Activated naive CD8-positive, alpha-beta T cell treated with anti-CD3 and anti-CD28 coated beads, Interleukin-2, amount 10 ng/mL, durations not matched to agents 7 days and 5 days (primary cell): ENCODE results near the gene ANXA4. TPM values are rescaled to one million over a fixed set of nuclear protein-coding genes. Genes with fewer than 3 reads are reported as not detected.
A peak's percentile ranks its signal among the peaks of the same experiment; 100 is the strongest.
"Not testable (repeated sequence)": the region's sequence is repeated elsewhere in the genome, so short reads cannot be mapped to it uniquely, and the experiment has no call there.

Experiments used
- ATAC-seq: fragments of 150-1000 bp; cut with Tn5 transposase; one replicate; pipeline ENCODE4 v1.10.0; 2021; ENCODE audit warnings: low read depth, moderate library complexity
- POLR2A ChIA-PET: fragments of 350-600 bp; sonication (Branson Sonifier 250); formaldehyde crosslinking; loops from one replicate; lab custom pipeline; 2021; ENCODE audit warnings: antibody characterized with exemption; lab: Charles Lee
- DNase-seq: peaks from one replicate; pipeline ENCODE4 v3.0.0; 2021
- H3K27ac Mint-ChIP-seq: one replicate; pipeline ENCODE4 v1.8.0; 2022; ENCODE audit warnings: mild to moderate bottlenecking, mixed read lengths
- H3K27me3 Mint-ChIP-seq: one replicate; pipeline ENCODE4 v1.8.0; 2022; ENCODE audit warnings: mild to moderate bottlenecking, moderate library complexity, mixed read lengths
- H3K36me3 Mint-ChIP-seq: one replicate; pipeline ENCODE4 v1.8.0; 2021; ENCODE audit warnings: mild to moderate bottlenecking, mixed read lengths
- H3K4me1 Mint-ChIP-seq: one replicate; pipeline ENCODE4 v1.8.0; 2021; ENCODE audit warnings: mixed read lengths
- H3K4me3 Mint-ChIP-seq: one replicate; pipeline ENCODE4 v1.8.0; 2022; ENCODE audit warnings: mild to moderate bottlenecking, moderate library complexity, mixed read lengths
- H3K9me3 Mint-ChIP-seq: one replicate; pipeline ENCODE4 v1.8.0; 2021; ENCODE audit warnings: mixed read lengths
- total RNA-seq, 2 experiments: library from RNA; stranded (reverse); gene quantifications; one replicate each; pipeline ENCODE4 v1.2.3, GENCODE V29; 2021

ANXA4 gene
- total RNA-seq, 2 experiments from 2014 or later: 40.9 to 41.2 TPM

- POLR2A ChIA-PET: interaction anchor here (0.7 to 1.5 kb wide), 3 partner anchors 12 to 509 kb away, joined by 3 to 9 read pairs (median 4); no protein-coding TSS in a partner anchor
- Mint-ChIP-seq H3K4me1 (peaks cover 4% of the 10 kb centered on the region), H3K36me3 (peaks cover 20% of the 10 kb centered on the region), H3K4me3 (no peak overlapping the region), H3K9me3 (no peaks in the 10 kb centered on the region), H3K27me3 (no peaks in the 10 kb centered on the region), H3K27ac (no peak overlapping the region)
- DNase-seq (no peak), ATAC-seq (peak; percentile 60)
These were observed 75.1 kb downstream of the ANXA4 start for GRCh38 chr2:69816923-69817542.

DNA sequence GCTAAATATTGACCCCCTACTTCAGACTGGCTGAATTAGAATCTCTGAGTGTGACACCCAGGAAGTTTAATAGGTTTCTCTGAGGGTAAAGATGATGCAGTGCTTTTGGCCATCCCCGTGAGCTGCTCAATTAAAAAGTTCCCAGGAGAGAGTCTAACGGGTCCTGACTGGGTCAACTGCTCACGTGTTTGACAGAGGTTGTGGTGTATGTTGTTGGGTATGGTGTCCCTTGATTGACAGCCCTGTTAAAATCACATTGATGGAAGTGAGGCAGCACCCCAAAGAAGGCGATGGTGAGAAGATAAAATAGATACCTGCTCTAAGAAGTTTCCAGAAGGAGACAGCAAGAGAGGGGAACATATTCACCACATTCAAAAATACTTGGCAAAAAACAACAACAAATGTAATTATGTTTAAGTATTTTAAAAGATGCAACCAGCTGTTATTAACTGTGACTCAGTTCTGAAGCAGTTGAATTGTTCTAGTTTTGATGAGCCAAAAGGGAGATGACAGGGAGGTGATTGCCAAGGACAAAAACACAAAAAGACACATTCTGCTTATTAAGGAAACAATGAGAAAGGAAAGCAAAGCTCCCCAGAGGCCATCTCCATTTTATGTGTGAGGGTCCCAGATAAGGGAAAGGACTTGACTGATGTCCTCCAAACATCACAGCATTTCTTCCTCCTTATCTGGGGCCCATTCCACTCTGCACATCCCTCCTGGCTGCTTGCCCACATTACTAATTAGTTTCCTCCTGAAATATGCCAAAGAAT is 76.0 kb downstream of the ANXA4 start:
- POLR2A ChIA-PET: no interaction called here
- no peak for DNase-seq
- no peaks in the 10 kb centered on the region for H3K27me3 Mint-ChIP-seq
- no peak overlapping the region for H3K27ac Mint-ChIP-seq
- H3K36me3 Mint-ChIP-seq: peaks cover 20% of the 10 kb centered on the region
- H3K4me3 Mint-ChIP-seq: no peak overlapping the region
- no peaks in the 10 kb centered on the region for H3K9me3 Mint-ChIP-seq
- no peak for ATAC-seq
- peaks cover 4% of the 10 kb centered on the region for H3K4me1 Mint-ChIP-seq

- POLR2A ChIA-PET: interaction anchor here (0.6 to 1.6 kb wide), 8 partner anchors 26 to 466 kb away, joined by 3 to 6 read pairs (median 4); partner anchors contain the start of gene SNRPG
- Mint-ChIP-seq H3K9me3 (no peaks in the 10 kb centered on the region), H3K36me3 (peaks cover 9% of the 10 kb centered on the region), H3K27me3 (no peaks in the 10 kb centered on the region), H3K4me3 (peak overlapping the region; percentile 89), H3K4me1 (peaks cover 37% of the 10 kb centered on the region), H3K27ac (peak overlapping the region; percentile 96)
- ATAC-seq: no peak
- no peak for DNase-seq
These were observed 86.0 kb downstream of the ANXA4 start for GRCh38 chr2:69827796-69828540.

GRCh38 chr2:69828938-69829255 is 87.0 kb downstream of the ANXA4 start:
- Mint-ChIP-seq H3K27ac (peak overlapping the region; percentile 96), H3K9me3 (no peaks in the 10 kb centered on the region)

DNA sequence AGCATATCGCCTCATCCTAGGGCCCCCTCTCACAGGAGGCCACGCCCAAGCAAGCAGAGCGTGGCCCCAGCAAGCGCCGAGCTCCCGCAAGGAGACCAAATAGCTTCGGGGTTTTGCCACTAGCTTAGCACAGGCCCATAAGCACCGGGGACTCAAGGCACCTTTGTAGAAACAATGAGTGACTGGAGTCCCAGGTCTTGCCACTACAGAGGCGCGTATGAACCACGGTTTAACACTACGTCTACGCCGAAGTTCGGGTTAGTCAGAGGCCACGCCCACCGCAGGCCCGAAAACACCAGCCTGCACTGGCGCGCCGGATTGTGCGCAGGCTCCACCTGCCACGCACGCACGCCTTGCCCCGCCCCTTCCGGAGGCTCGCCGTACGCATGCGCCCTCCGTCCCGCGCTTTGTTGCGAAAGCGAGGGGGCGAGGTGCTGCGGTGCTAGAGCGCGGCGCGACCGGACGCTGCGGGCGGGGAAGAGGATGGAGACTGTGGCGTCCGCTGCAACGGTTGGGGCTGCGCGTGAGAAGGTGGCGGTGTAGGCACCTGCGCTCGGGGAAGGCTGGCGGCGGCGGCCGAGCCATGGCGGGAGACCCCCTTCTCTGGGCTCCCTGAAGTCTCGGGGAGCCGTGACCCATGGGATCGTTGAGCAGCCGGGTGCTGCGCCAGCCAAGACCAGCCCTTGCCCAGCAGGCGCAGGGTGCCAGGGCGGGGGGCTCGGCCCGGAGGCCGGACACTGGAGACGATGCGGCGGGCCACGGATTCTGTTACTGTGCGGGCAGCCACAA is 87.5 kb downstream of the ANXA4 start, which contains the start of gene GMCL1:
Gene GMCL1 (plus strand): TSS at position 405 of the 789 bp plus-strand sequence. CDS start 233 bp downstream, at position 638.
- Mint-ChIP-seq H3K27ac (peak within 1 kb of the TSS; percentile 96), H3K4me3 (peak within 1 kb of the TSS; percentile 89), H3K9me3 (no peaks in the 10 kb centered on the region), H3K4me1 (peaks cover 49% of the 10 kb centered on the region), H3K27me3 (no peaks in the 10 kb centered on the region), H3K36me3 (peaks cover 18% of the 10 kb centered on the region)
- DNase-seq (peak; percentile 100), ATAC-seq (peak; percentile 94)
- POLR2A ChIA-PET: interaction anchor here (0.6 to 1.6 kb wide), 10 partner anchors 13 to 463 kb away, joined by 3 to 5 read pairs (median 3); partner anchors contain the start of genes ANXA4, NFU1 and SNRNP27

More at GRCh38 chr2:69828938-69829255, 87.0 kb downstream of the ANXA4 start:
- ATAC-seq (no peak), DNase-seq (no peak)
- no peaks in the 10 kb centered on the region for H3K27me3 Mint-ChIP-seq
- POLR2A ChIA-PET: interaction anchor here (0.6 to 1.6 kb wide), 11 partner anchors 12 to 464 kb away, joined by 3 to 5 read pairs (median 3); partner anchors contain the start of genes ANXA4, NFU1 and SNRNP27
- peak overlapping the region; percentile 89 for H3K4me3 Mint-ChIP-seq
- peaks cover 44% of the 10 kb centered on the region for H3K4me1 Mint-ChIP-seq
- peaks cover 13% of the 10 kb centered on the region for H3K36me3 Mint-ChIP-seq

GRCh38 chr2:69830045-69830905 is 88.3 kb downstream of the ANXA4 start:
- POLR2A ChIA-PET: interaction anchor here (1.0 to 1.4 kb wide), 2 partner anchors 84 to 238 kb away, joined by 3 to 4 read pairs; partner anchors contain the start of gene MXD1
- Mint-ChIP-seq H3K27me3 (no peaks in the 10 kb centered on the region), H3K4me3 (peak overlapping the region; percentile 89), H3K4me1 (peaks cover 54% of the 10 kb centered on the region), H3K9me3 (no peaks in the 10 kb centered on the region), H3K36me3 (peaks cover 22% of the 10 kb centered on the region), H3K27ac (peak overlapping the region; percentile 96)
- ATAC-seq (peak; percentile 27), DNase-seq (peak; percentile 71)

GRCh38 chr2:69830906-69831241 is 88.9 kb downstream of the ANXA4 start:
- POLR2A ChIA-PET: interaction anchor here (0.6 to 1.4 kb wide), 3 partner anchors 84 to 242 kb away, joined by 3 to 4 read pairs (median 4); partner anchors contain the start of gene MXD1
- H3K27me3 Mint-ChIP-seq, DNase-seq, ATAC-seq, H3K9me3 Mint-ChIP-seq: not testable (repeated sequence)
- Mint-ChIP-seq H3K27ac (peak overlapping the region; percentile 82), H3K4me1 (peaks cover 57% of the 10 kb centered on the region), H3K4me3 (peak overlapping the region; percentile 89), H3K36me3 (peaks cover 23% of the 10 kb centered on the region)

GRCh38 chr2:69831354-69831905 is 89.5 kb downstream of the ANXA4 start:
- peaks cover 23% of the 10 kb centered on the region for H3K36me3 Mint-ChIP-seq
- H3K27ac Mint-ChIP-seq: no peak overlapping the region

DNA sequence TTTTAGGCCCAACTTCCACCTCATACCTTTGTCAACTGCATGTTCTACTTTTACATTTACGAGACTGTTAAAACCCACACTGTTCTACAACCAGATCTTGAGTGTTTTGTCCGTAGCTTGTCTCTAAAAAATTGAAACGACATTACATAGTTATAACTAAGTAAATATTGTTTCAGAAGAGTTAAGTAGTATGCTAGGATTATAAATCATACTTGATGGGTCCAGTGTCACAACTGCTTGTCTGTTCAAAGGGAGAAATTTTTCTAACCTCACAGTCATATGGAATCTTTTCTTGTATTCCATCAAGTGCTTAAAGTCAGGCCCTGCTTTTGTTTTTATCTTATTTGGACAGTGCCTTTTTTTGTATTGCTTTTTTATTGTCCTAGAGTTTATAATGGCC is 91.8 kb downstream of the ANXA4 start:
- Mint-ChIP-seq H3K9me3 (no peaks in the 10 kb centered on the region), H3K36me3 (peaks cover 29% of the 10 kb centered on the region), H3K4me1 (peaks cover 50% of the 10 kb centered on the region), H3K4me3 (peak overlapping the region; percentile 19), H3K27me3 (no peaks in the 10 kb centered on the region), H3K27ac (no peak overlapping the region)
- POLR2A ChIA-PET: no interaction called here
- ATAC-seq (no peak), DNase-seq (no peak)

More at GRCh38 chr2:69831354-69831905, 89.5 kb downstream of the ANXA4 start:
- no peaks in the 10 kb centered on the region for H3K9me3 Mint-ChIP-seq
- peak overlapping the region; percentile 57 for H3K4me3 Mint-ChIP-seq
- DNase-seq: no peak
- ATAC-seq: no peak
- H3K4me1 Mint-ChIP-seq: peaks cover 62% of the 10 kb centered on the region
- no peaks in the 10 kb centered on the region for H3K27me3 Mint-ChIP-seq
- POLR2A ChIA-PET: interaction anchor here (0.6 to 1.4 kb wide), 3 partner anchors 83 to 242 kb away, joined by 3 to 4 read pairs (median 4); partner anchors contain the start of gene MXD1

- H3K9me3 Mint-ChIP-seq: no peaks in the 10 kb centered on the region
- H3K36me3 Mint-ChIP-seq: peaks cover 34% of the 10 kb centered on the region
- ATAC-seq: no peak
- no peak overlapping the region for H3K4me3 Mint-ChIP-seq
- peaks cover 46% of the 10 kb centered on the region for H3K4me1 Mint-ChIP-seq
- H3K27ac Mint-ChIP-seq: no peak overlapping the region
- POLR2A ChIA-PET: no interaction called here
- DNase-seq: no peak
- no peaks in the 10 kb centered on the region for H3K27me3 Mint-ChIP-seq
These were observed 93.7 kb downstream of the ANXA4 start for GRCh38 chr2:69835666-69836065.

DNA sequence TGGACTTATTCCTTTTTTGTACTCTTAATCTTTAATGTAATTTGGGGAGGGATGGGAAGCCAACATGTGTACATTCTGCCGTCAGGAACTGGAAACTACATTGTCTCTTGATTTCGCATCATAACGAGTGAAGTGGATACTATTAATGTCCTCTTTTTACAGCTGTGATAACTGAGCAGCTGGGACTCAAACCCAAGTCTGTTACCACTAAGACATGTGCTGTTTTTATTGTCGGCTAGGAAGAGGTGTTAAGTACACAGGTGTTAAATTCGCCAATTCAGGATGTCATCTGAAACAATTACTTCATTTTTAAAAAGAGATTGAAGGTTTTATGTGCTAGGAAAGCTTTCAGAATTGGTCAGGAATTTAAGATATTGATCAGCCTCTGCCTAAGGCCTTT is 94.4 kb downstream of the ANXA4 start:
- POLR2A ChIA-PET: no interaction called here
- peaks cover 44% of the 10 kb centered on the region for H3K4me1 Mint-ChIP-seq
- H3K36me3 Mint-ChIP-seq: peaks cover 34% of the 10 kb centered on the region
- H3K27ac Mint-ChIP-seq: no peak overlapping the region
- DNase-seq (no peak), ATAC-seq (no peak)
- H3K27me3 Mint-ChIP-seq: no peaks in the 10 kb centered on the region
- H3K4me3 Mint-ChIP-seq: peak overlapping the region; percentile 15
- no peaks in the 10 kb centered on the region for H3K9me3 Mint-ChIP-seq
